Kidney (tissue), 14 donors: Measurements from ENCODE around the gene RGS9. TPM values are rescaled to one million over a fixed set of nuclear protein-coding genes. Genes with fewer than 3 reads are reported as not detected.

ENCODE experiments used
- DNase-seq, 5 donors: peaks; one replicate each; pipeline ENCODE4 v3.0.0-alpha.2; 2013 to 2020
- FAIRE-seq: peaks from 2 replicates; lab custom pipeline; 2012; peaks lifted over from hg19 to GRCh38; lab: Jason Lieb, UNC
- H3K27ac ChIP-seq, 2 donors: one replicate each; pipeline ENCODE4 v1.7.0; 2013; ENCODE audit warnings: low read depth in 2 of 2, low read length in 2 of 2, inconsistent platforms in 1 of 2
- H3K27me3 ChIP-seq: one replicate; pipeline ENCODE4 v1.7.1; 2013; ENCODE audit warnings: low read length, inconsistent platforms; ENCODE audit not compliant: control insufficient read depth, insufficient read depth
- H3K36me3 ChIP-seq, 3 donors: one replicate each; pipeline versions ENCODE4 v1.7.0 to v1.7.1; 2013; ENCODE audit warnings: low read length in 3 of 3, control low read depth in 1 of 3, inconsistent platforms in 1 of 3; ENCODE audit not compliant: insufficient read depth in 3 of 3, control insufficient read depth in 2 of 3
- H3K4me1 ChIP-seq, 3 donors: one replicate each; pipeline versions ENCODE4 v1.7.0 to v1.7.1; 2013; ENCODE audit warnings: low read length in 3 of 3, inconsistent platforms in 1 of 3, low read depth in 1 of 3; ENCODE audit not compliant: control insufficient read depth in 2 of 3, insufficient read depth in 2 of 3
- H3K4me3 ChIP-seq, 3 donors: one replicate each; pipeline versions ENCODE4 v1.7.0 to v1.8.1; 2013; ENCODE audit warnings: low read length in 3 of 3, control low read depth in 1 of 3, inconsistent platforms in 1 of 3
- H3K9ac ChIP-seq, 3 donors: one replicate each; pipeline versions ENCODE4 v1.7.0 to v1.7.1; 2013; ENCODE audit warnings: low read length in 3 of 3, control low read depth in 1 of 3, inconsistent platforms in 1 of 3
- H3K9me3 ChIP-seq, 3 donors: one replicate each; pipeline versions ENCODE4 v1.7.0 to v1.7.1; 2013; ENCODE audit warnings: low read length in 3 of 3, control low read depth in 1 of 3, inconsistent platforms in 1 of 3; ENCODE audit not compliant: control insufficient read depth in 2 of 3, insufficient read depth in 1 of 3
- intact Hi-C: fragments of 100-400 bp; cut with DNase I; formaldehyde crosslinking; loops from one replicate; pipeline ENCODE4 v1.11.1; 2022
- polyA plus RNA-seq: library from polyadenylated mRNA; stranded (reverse); fragments of 350-450 nt; fragmentation: Illumina TruSeq; extraction: RNeasy Lipid Tissue Mini Kit (QIAGEN cat#74804); gene quantifications from one replicate; pipeline ENCODE4 v1.2.3, GENCODE V29; 2014; ENCODE audit warnings: low read depth, low replicate concordance; ENCODE audit not compliant: insufficient read depth
- total RNA-seq: library from RNA; stranded (reverse); fragmentation: NEBNext Ultra II Directional; extraction: Animal tissue kit (Norgen Biotek cat#: 25700); gene quantifications from one replicate; pipeline ENCODE4 v1.2.1, GENCODE V29; 2021
- TF ChIP-seq, protein P1 (sequence below): IDR thresholded peaks from 3 replicates; pipeline ENCODE4 v1.5.1; 2012; ENCODE audit warnings: mild to moderate bottlenecking, moderate library complexity, borderline replicate concordance; ENCODE audit not compliant: insufficient read depth; ENCODE audit errors: extremely low read depth
- donor health status: control.
- donor health status: control.
- donor health status: control.
- donor health status: control.
- donor health status: control.
- donor health status: DM: yes; HTN: yes; CAD: no.
- donor health status: Normal renal cell carcinoma (clear cell type).

Gene RGS9
- total and polyA plus RNA-seq, 2 donors from 2014 or later = 4.2 to 7.2 TPM

DNA sequence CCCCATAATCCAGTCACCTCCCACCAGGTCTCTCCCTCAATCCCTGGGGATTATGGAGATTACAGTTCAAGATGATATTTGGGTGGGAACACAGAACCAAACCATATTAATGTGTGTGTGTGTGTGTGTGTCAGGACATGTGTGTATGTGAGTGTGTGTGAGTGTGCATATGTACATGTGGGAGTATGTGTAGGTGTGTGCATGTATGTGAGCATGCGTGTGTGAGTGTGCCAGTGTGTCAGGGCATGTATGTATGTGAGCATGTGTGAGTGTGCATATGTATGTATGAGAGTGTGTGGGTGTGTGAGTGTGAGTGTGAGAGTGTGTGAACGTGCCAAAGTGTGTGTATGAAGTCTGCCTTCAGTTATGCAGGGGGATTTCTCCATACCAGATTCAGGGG is 37.8 kb downstream of the RGS9 start:
- DNase-seq (no peak), FAIRE-seq (no peak)
- Histone ChIP-seq H3K4me3 (no peak overlapping the region), H3K27ac (no peak overlapping the region), H3K9me3 (peaks cover 0 to 2% (median 0%) of the 10 kb centered on the region in 3 donors), H3K36me3 (no peaks in the 10 kb centered on the region), H3K9ac (no peak overlapping the region), H3K4me1 (peaks cover 0 to 22% (median 5%) of the 10 kb centered on the region in 3 donors), H3K27me3 (no peaks in the 10 kb centered on the region)
- intact Hi-C loops = no loop called here
- TF ChIP-seq, protein P1, sequence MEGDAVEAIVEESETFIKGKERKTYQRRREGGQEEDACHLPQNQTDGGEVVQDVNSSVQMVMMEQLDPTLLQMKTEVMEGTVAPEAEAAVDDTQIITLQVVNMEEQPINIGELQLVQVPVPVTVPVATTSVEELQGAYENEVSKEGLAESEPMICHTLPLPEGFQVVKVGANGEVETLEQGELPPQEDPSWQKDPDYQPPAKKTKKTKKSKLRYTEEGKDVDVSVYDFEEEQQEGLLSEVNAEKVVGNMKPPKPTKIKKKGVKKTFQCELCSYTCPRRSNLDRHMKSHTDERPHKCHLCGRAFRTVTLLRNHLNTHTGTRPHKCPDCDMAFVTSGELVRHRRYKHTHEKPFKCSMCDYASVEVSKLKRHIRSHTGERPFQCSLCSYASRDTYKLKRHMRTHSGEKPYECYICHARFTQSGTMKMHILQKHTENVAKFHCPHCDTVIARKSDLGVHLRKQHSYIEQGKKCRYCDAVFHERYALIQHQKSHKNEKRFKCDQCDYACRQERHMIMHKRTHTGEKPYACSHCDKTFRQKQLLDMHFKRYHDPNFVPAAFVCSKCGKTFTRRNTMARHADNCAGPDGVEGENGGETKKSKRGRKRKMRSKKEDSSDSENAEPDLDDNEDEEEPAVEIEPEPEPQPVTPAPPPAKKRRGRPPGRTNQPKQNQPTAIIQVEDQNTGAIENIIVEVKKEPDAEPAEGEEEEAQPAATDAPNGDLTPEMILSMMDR = no peak

GRCh38 chr17:65175952-65176351 is 38.8 kb downstream of the RGS9 start:
- TF ChIP-seq, protein P1 = no peak
- FAIRE-seq = no peak

DNA sequence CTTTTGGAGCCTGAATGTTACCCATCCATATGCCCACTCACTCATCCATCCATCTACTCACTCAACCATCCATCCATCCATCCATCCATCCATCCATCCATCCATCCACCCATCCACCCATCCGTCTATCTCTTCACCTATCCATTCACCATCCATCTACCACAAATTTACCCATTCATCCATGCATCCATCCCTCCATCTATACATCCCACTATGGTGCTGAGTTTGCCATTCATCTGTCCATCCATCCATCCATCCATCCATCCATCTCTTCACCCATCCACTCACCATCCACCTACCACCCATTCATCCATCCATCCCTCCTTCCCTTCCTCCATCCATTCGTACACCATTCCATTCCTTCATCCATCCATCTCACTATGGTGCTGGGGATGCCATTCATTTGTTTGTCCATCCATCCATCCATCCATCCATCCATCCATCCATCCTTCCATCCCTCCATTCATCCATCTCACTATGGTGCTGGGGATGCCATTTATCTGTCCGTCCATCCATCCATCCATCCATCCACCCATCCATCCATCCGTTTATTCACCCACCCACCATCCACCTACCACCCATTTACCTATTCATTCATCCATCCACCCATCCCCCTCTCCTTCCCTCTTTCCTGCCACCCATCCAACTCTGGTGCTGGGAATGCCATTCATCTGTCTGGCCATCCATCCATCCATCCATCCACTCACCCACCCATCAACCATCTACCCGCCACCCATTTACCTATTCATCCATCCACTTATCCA is 39.7 kb downstream of the RGS9 start:
- Histone ChIP-seq H3K27ac (no peak overlapping the region), H3K27me3 (no peaks in the 10 kb centered on the region), H3K9me3 (peaks cover 0 to 2% (median 0%) of the 10 kb centered on the region in 3 donors), H3K9ac (no peak overlapping the region), H3K36me3 (no peaks in the 10 kb centered on the region), H3K4me1 (peaks cover 0 to 9% (median 5%) of the 10 kb centered on the region in 3 donors), H3K4me3 (no peak overlapping the region)
- intact Hi-C loops = no loop called here
- TF ChIP-seq, protein P1 = no peak
- DNase-seq (no peak), FAIRE-seq (no peak)

More at GRCh38 chr17:65175952-65176351, 38.8 kb downstream of the RGS9 start:
- no peak overlapping the region for H3K4me3 ChIP-seq
- peaks cover 0 to 17% (median 5%) of the 10 kb centered on the region in 3 donors for H3K4me1 ChIP-seq
- H3K36me3 ChIP-seq = no peaks in the 10 kb centered on the region
- intact Hi-C loops = no loop called here
- H3K27me3 ChIP-seq = no peaks in the 10 kb centered on the region
- no peak overlapping the region for H3K27ac ChIP-seq
- H3K9me3 ChIP-seq = peaks cover 0 to 2% (median 0%) of the 10 kb centered on the region in 3 donors
- H3K9ac ChIP-seq = no peak overlapping the region
- no peak for DNase-seq
